ENCODE results near the gene TRPM2. TPM values are rescaled to one million over a fixed set of nuclear protein-coding genes. Genes with fewer than 3 reads are reported as not detected.
"Not testable (repeated sequence)": the region's sequence is repeated elsewhere in the genome, so short reads cannot be mapped to it uniquely, and the experiment has no call there.

TRPM2 gene
- total RNA-seq, 1 donor from 2014 or later, result 3.2 TPM

DNA sequence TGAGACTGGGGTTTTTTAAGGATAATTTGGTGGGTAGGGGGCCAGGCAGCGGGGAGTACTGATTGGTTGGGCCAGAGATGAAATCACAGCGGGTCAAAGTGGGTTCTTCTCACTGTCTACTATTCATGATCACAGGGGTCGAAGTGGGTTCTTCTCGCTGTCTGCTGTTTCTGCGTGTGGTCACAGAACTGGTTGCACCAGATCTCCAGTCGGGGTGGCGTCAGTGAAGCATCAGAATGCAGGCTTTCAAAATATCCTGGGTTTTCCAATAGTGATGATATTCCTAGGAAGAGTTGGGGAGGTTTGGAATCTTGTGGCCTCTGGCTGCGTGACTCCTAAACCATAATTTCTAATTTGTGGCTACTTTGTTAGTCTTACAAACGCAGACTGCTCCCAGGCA lies 45.1 kb downstream of the TRPM2 start:
- no peak for DNase-seq

DNA sequence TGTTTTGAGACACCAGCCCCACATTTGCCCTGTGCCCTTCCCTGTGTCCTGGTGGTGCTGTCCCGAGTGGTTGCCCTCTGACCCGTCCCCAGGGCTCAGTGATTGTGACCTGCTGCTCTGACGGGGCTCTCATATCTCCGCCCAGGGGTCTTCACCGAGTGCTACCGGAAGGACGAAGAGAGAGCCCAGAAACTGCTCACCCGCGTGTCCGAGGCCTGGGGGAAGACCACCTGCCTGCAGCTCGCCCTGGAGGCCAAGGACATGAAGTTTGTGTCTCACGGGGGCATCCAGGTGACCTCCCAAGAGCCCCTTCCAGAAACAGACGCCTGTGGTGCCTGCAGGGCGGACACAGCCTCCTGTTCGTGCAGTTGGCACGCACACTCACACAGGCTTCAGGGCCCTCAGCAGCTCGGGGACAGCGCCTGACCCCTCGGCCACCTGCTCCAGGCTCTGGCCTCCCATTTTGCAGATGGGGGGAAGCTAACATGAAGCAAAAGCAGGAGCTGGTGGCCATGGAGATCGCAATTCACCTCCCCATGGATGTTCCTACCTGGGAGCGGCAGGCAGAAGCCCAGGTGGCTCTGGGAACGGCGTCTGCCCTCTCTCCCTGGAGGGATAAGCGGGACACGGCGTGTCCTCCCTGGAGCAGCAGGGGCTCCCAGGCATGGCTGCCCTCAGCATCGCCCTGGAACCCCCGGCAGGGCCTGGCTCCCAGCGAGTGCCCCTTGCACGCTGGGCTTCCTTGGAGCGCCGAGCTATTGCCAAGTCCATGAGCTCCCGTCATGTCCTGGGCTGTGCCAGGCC lies 45.9 kb downstream of the TRPM2 start:
- no peak for DNase-seq

DNA sequence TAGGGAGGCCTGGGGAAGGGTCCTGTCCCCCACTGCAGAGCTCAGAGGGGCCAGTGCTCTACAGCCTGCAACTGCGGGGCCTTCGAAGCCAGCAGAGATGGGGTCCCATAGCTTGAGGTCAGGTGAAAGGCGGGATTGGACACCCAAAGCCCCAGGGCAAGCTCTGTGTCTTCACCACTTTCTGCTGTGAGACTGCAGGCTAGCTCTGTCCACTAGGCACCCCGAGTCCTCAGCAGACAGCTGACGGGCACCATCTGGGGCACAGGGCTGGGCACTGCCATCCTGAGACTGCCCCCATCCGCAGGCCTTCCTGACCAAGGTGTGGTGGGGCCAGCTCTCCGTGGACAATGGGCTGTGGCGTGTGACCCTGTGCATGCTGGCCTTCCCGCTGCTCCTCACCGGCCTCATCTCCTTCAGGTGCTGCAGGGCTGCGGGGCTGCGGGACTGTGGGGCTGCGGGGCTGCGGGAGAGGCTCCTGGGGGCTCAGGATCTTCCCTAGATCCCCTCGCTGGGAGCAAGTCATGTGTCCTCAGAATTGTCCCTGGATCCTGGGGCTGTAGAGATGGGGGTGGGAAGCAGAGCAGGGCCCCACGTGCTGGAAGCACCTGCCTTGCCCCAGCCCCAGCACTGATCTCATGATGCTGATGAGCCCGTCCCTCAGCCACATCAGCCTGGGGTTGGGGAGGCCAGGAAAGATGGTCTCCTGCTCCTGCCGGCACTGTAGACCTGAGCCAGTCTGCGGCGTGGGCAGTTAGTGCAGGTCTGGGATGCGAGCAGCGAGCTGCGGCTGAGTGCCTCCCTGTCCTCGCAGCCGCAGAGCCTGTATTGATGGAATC lies 46.8 kb downstream of the TRPM2 start:
- DNase-seq, result no peak

DNA sequence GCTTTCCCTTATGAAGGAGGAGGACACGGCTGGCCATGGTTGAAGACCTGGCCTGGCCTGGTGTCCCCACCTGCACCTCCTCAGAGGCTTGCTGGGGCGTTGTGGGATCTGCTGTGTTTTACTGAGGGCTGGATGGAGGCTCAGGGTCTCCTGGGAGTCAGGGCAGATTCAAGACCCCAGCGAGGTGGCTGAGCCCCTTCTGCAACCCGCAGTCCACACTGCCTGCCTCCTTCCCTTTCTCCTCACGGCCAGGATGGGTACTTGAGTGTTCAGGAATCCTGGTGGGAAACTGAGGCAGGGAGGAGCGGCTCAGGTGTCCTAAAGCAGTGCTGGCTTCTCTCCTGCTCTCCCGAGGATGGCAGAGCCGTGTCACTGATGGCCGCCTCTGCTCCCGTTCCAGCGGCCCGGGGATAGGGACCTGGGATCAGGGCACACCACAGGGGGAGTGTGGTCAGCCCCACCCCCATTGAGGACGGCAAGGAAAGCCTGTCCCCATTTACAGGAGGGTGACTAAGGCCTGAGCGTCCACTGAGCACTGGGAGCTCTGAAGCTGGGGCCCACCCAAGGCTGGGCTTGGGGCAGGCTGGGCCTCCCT lies 47.5 kb downstream of the TRPM2 start:
- no peak for DNase-seq

DNA sequence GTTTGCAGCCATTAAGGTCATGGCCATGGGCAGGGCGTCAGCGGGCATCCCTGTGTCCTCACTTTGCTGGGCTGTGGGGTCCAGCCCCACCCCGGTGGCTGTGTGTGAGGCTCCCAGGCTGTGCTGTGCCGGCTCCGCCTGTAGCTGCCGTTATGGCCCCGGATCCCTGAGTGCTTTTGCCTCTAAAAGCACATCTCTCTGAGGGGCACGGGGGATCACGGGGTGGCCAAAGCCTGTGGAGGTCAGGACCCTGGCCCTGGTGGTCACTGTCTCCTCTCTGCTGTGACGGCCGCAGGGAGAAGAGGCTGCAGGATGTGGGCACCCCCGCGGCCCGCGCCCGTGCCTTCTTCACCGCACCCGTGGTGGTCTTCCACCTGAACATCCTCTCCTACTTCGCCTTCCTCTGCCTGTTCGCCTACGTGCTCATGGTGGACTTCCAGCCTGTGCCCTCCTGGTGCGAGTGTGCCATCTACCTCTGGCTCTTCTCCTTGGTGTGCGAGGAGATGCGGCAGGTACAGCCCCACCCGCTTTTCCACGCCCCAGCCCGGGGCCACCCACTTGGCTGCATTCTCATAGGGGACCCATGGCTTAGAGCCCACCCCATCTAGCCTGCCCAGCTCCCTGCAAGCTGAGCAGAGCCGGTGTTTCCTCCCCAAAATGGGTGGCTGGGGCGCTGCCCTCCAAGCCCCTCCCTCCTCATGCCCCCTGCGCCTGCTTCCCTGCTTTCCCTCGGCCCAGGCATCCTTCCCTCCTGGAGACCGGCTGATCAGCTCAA lies 48.2 kb downstream of the TRPM2 start:
- DNase-seq, result no peak

DNA sequence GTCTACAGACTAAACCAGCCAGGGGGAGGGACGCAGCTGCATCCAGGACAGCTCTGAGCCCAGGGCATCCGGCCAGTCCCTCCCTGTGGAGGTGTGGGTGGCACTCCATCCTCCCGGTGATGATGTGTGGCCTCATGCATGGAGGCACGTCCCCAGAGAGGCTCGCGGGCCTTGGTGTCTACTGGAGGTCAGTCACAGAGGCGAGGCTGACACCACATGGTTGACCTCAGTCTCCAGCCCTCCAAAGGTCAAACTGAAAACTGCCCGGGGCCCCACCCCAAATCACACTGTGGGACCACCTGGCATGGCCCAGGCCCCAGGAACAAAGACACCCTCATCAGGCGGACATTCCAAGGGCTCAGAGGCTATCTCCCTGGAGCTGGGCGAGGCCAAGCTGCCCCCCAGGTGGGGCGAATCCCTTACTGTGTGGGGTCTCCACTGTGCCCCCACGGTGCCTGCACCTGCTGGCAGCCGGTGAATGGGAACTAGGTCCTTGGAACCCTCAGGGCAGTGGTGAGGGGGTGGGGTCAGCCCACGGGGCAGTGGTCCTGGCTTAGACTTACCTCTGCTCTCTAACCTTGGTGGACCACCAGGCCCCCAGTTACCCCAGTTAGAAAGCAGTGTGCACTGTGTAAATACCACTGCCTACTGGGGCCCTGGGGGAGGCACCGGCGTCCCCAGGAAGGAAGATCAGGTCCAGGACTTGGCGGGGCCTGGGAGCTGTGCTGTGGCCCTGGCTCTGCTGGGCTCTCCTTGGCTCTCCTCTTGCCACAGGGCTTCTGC lies 49.1 kb downstream of the TRPM2 start:
- DNase-seq, result no peak

DNA sequence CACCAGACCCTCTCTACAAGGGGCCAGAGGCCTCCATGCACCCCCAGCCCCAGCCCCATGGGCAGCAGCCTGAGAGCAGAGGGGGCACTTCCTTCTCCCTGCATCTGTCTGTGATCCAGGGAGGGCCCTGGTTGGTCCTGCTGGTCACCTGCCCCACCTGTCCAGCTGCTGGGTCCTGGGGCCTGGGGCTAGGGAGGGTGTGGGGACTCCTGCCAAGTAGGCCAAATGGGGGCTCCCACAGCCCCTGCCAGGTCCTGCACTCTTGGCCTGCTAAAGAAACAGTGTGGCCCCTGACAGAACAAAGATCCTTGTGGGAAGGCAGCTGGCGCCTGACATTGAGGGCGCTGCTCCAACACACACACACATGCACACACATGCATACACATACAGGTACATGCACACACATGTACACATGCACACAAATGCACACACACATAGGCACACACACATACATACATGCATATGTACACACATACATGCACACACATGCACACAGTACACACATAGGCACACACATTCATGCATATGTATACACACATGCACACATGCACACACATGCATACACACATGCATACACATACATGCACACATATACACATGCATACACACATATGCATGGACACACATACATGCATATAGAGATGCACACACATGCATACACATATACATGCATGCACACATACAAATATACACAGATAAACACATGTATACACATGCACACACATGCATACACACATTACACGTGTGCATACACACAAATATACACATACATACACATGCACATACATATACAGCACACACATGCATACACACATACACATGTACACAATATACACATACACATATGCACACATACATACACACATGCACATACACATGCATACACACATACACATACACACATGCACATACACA lies 49.9 kb downstream of the TRPM2 start:
- no peak for DNase-seq

DNA sequence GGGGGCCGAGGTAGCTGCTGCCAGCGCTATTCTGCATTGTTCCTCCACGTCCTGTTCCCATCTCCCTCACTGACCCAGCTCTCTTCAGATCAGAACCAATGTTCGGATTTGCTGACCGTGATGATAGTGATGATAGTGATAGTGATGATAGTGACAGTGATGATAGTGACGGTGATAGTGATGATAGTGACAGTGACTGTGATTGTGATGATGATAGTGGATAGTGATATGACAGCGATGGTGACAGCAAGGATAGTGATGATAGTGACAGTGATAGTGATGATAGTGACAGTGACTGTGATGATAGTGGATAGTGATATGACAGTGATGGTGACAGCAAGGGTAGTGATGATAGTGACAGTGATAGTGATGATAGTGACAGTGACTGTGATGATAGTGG lies 51.1 kb downstream of the TRPM2 start:
- not testable (repeated sequence) for DNase-seq

DNA sequence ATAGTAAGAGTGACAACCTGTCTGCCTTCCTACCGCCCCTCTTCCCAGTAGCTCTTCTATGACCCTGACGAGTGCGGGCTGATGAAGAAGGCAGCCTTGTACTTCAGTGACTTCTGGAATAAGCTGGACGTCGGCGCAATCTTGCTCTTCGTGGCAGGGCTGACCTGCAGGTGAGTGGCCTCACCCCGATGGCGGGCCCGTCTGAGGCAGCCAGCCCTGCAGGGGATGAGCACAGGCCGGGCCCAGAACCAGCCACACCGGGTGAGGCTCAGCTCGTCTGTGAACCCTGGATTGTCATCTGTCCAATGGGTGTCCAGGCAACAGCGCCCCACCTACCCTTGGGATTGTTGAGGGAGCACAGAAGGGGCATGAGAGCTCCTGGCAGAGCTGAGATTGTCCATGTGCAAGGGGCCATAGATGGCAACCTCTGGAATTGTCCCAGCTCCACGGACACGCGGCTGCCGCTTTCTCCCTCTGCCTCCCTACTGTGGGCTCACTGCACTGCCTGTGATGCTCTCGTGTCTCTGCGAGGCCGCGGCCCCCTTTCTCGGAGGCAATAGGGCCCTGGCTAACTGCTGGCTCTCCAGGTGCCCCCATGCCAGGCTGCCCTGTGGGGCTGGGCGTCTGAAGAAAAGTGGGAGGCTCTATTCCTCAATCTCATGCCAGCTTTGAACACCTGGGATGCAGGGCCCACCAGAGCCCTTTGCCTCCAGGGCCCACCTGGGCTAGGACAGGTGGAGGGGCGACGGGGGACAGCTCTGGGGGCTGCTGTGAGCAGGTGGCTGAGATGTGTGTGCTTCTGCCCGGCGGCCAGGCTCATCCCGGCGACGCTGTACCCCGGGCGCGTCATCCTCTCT lies 51.9 kb downstream of the TRPM2 start:
- no peak for DNase-seq

DNA sequence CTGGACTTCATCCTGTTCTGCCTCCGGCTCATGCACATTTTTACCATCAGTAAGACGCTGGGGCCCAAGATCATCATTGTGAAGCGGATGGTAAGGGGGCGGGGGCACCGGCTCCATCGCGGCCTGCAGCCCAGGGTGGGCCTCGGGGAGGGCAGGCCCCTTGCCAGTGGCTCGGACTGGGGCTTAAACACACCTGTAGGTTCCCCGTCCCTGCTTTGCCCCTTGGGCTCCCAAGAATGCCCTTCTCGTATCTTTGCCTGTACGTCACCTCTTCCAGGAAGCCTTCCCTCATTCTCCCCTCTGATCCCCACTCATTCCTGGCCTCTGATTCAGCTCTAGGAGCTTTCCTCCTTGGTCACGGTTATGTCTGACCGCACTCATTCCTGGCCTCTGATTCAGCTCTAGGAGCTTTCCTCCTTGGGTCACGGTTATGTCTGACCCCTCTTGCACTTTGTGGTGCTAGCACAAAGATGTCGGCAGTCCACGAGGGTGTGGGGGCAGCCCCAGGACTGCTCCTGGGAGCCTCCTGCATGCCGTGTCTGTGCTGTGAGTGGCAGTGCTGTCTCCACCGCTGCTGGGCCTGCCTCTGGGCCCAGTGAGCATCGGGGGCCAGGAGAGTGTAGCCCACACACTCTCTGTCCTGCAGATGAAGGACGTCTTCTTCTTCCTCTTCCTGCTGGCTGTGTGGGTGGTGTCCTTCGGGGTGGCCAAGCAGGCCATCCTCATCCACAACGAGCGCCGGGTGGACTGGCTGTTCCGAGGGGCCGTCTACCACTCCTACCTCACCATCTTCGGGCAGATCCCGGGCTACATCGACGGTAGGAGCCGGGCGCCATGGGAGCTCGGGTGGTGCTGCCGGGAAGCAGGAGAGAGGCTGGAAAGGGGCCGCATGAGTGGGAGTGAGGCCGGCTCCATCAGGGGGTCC lies 52.8 kb downstream of the TRPM2 start:
- DNase-seq, result no peak

DNA sequence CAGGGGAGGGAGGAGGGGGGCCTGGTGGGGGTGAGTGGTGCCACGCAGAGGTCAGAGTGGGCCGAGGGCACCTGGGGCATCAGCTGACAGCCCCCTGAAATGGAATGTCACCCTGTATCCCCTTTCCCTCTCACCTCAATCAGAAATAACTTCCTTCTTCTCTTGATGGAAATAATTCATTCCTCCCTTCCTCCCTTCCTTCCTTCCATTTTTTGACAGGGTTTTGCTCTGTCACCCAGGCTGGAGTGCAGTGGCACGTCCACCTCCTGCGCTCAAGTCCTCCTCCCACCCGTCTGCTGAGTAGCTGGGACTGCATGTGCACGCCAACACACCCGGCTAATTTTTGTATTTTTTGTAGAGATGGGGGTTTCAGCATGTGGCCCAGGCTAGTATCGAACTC lies 53.5 kb downstream of the TRPM2 start:
- DNase-seq, result no peak

DNA sequence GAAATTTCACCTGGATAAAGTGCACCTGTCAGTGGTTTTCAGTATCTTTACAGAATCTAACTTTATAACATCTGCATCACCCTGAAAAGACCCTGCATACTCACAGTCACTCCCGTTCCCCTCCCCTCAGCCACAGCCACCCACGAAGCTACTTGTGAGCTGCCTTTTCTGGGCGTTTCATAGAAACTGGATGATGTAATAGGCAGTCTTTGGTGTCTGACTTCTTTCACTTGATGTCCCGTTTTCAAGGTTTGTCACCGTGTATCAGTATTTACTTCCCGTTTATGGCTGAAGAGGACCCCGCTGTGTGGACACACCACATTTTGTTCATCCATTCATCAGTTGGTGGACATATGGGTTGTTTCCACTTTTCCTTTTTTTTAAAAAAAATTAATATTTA lies 54.1 kb downstream of the TRPM2 start:
- no peak for DNase-seq

DNA sequence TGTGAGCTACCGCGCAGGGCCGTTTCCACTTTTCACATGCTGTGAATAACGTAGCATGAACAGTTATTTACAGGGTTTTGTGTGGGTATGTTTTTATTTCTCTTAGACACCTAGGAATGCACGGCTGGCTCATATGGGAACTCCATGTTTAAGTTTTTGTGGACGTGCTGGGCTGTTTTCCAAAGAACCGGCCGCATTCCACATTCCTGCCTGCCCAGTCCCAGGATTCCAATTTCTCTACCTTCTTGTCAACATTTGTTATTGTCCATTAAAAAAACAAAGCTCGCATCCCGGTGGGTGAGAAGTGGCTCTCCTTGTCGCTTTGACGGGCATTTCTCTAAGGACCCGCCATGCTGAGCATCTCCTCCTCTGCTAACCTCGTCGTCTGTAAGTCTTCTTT lies 54.8 kb downstream of the TRPM2 start:
- no peak for DNase-seq

DNA sequence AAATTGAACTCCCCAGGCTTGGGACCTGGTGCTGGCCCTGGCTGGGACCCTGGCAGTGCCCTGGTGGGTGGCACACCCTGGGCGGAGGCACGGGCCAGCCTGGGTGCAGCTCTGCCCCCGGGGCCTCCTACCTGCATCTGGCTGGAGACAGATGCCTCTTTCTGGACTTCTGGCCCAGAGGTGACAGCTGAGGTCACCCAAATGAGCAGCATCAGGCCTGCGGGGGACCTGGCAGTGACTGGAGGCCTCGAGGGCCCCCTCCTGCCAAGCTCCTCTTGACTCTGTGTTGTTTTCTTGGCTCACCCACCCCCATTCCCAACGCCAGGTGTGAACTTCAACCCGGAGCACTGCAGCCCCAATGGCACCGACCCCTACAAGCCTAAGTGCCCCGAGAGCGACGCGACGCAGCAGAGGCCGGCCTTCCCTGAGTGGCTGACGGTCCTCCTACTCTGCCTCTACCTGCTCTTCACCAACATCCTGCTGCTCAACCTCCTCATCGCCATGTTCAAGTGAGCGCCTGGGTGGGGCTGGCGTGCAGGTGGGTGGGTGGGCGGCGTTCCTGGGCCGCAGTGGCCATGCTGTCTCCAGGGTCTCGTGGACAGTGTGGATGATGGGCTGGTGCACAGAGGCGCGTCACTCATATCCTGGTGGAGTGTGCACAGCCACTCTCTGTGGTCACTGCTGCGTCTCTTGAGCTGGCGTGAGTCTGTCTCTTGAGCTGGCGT lies 60.3 kb downstream of the TRPM2 start:
- DNase-seq, result no peak

DNA sequence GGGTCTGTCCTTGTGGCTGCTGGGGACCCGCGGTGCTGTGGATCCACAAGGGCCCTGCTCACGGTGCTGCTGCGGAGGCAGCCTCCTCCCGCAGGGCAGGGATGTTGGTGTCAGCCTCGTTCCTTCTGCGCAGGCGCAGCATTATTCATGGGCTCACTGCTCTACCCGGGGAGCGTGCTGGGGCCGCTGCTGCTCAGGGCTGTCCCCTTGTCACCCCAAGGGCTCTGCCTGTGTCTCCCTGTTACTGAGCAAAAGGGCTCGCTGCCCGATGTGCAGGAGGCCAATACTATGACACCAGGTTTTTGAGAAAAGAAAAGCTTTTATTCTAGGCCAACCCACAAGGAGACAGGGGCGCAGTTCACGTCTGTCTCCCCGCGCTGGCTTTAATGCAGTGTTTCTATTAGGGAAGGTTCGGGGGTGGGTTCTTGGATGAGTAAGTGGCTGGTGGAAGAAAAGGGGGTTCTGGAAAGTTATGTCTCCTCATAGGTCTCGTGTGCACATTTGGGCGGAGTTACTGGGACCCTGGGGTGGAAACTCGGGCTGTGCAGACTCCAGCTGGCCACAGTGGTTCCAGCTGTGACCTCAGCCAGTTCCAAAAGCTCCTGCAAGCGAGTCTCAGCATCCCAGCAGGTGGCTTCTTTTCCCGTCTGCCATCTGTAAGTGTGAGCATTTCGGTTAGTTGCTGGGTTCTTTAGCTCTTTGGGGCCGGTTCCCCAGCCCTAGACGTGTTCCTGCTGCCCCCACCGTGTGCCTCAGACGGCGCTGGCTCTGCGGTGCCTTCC lies 61.1 kb downstream of the TRPM2 start:
- no peak for DNase-seq

DNA sequence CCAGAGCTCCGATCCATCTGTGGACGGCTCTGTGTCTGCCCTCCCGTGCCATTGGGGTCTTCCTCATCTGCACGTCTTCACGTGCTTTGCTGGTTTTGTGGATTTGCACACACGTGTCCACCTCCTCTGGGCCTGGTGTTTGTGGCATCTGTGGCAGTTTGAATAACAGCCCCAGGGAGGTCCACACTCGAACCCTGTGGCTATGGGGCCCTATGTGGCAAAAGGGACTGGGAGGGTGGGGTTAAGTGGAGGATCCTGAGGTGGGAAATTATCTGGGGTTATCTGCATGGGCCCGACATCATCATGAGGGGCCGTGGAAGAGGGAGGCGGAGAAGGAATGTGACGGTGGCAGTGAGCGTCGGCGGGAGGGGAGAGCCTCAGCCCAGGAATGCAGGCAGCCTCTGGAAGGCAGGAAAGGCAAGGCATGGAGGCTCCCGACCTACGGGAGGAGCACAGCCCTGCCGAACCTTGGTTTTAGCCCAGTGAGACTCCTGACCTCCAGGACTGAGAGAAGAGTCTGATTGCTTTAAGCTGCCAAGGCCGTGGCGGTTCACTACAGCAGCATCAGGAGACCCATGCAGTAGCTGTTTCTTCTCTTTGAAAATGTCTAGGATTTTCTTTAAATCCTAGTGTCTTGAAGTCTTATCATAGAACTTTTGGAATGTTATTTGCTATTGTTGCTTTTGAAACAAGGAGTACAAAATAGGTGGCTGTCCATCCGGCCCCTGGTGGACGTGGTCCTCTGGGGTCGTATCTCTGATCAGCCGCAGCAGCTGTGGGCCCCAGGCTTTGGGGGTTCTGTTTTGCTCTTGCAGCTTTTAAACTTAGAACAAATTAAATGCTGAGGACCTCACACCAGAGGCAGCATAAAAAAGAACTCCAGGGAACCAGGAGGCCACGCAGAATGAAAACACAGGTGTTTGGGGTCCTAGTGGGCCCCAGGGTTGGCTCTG lies 61.9 kb downstream of the TRPM2 start:
- no peak for DNase-seq
